Left colon (tissue), 2 donors: ENCODE results near the gene CHRNG. TPM values are rescaled to one million over a fixed set of nuclear protein-coding genes. Genes with fewer than 3 reads are reported as not detected.

Experiments used
- ATAC-seq: fragments of 200-7000 bp; cut with Tn5 transposase; one replicate; pipeline ENCODE4 v1.9.1; 2020; ENCODE audit warnings: mild to moderate bottlenecking, moderate library complexity
- DNase-seq, 2 donors: peaks; one replicate each; pipeline ENCODE4 v3.0.0-alpha.2; 2020
- intact Hi-C, 2 donors: fragments of 100-400 bp; cut with DNase I in 1 of 2; cut with micrococcal nuclease in 1 of 2; formaldehyde crosslinking; loops; one replicate each; pipeline versions ENCODE4 v1.11.2 to v1.14.0; 2022; cut with DNase I, micrococcal nuclease
- total RNA-seq, 2 donors: library from RNA; stranded (reverse); fragmentation: NEBNext Ultra II Directional; extraction: Animal tissue kit (Norgen Biotek cat#: 25700); gene quantifications; one replicate each; pipeline ENCODE4 v1.2.1, GENCODE V29; 2021
- donor health status: DM: no; HTN: no; CAD: no.
- donor health status: DM: yes; HTN: yes; CAD: no.

CHRNG gene
- total RNA-seq, 2 donors from 2014 or later = not detected

- no peak for ATAC-seq
- intact Hi-C loops = no loop called here
- DNase-seq = no peak
Observed at GRCh38 chr2:232538671-232539070, 821 bp upstream of the CHRNG start.

- intact Hi-C loops = no loop called here
- no peak for ATAC-seq
- no peak for DNase-seq
Observed at GRCh38 chr2:232540441-232541041, 1.0 kb downstream of the CHRNG start.

DNA sequence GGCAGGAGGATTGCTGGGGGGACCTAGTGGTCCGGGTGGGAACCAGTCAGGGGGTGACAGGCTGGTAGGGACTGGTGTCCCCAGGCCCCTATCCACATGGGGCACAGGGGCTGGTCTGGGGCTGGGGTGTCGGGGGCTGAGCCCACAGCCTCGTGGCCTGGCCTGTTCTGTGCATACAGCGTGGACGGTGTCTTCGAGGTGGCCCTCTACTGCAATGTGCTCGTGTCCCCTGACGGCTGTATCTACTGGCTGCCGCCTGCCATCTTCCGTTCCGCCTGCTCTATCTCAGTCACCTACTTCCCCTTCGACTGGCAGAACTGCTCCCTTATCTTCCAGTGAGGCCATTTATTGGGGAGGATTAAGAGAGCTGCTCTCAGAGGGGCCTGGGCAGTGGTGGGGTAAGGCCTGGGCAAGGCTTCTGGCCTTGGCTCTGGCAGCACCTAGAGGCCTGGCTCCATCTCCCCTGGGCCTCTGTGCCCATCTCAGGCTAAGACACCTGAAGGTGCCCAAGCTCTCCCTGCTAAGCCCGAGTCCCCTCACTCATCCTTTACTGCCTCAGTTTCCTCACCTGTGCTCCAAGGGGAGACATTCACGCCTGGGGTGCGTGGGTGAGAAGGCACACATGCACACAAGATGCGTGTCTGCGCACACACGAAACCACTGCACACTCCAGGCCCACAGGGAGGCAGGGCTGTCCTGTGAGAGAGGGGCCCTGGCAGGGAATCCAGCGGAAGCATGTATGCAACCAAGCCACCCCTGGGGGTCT is 1.9 kb downstream of the CHRNG start:
- intact Hi-C loops = no loop called here
- DNase-seq = no peak
- peak; percentile 15 for ATAC-seq

DNA sequence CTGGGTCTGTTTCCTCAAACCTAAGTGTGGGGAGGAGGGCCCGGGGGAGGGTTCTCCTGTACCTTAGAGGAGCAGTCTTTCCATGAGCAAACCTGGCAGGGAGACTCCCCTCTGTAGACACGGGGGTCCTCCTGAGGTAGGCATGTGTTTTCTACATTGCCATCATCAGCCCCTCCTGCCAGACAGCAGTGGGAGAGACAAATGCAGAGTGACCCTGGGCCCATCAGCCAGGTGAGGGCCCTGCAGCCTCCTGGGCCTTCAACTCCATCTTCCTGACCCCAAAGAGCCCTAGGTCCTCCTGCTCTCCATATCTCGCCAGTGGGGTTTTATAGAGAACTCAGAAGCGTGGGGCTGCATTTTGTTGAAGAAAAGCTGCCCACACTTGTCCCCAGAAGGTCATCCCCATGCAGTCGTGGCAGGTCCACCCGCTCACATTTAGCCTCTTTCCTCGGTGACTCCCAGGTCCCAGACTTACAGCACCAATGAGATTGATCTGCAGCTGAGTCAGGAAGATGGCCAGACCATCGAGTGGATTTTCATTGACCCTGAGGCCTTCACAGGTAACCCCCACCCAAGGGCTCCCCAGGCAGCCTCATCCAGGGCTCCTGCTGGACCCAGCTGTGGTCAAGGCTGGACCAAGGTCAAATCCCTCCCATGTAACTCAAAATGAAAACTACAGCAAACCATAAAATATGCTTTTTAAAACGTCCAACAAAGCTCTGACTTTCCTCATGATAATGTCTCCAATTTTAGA is 2.6 kb downstream of the CHRNG start:
- no peak for DNase-seq
- no peak for ATAC-seq
- intact Hi-C loops = no loop called here

DNA sequence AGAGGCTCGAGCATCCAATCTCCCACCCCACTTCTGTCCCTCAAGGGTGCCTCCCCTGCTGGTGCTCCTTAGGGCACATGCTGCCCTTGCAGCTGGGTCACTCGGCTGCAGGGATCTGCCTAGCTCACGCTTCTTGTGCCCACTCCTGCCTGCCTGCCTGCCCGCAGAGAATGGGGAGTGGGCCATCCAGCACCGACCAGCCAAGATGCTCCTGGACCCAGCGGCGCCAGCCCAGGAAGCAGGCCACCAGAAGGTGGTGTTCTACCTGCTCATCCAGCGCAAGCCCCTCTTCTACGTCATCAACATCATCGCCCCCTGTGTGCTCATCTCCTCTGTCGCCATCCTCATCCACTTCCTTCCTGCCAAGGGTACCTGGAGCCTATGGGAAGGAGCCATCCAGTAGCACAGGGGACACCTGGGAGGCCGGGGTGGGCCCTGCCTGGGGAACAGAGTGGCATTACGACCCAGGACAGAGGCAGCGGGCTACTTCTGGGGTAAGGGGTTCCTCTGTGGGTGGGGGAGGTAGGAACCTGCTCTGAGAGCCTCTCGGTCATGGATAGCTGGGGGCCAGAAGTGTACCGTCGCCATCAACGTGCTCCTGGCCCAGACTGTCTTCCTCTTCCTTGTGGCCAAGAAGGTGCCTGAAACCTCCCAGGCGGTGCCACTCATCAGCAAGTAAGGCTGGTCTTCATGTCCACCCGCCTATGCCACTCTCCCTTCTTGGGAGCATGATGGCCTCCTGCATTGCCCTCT is 3.4 kb downstream of the CHRNG start:
- ATAC-seq = no peak
- intact Hi-C loops = no loop called here
- DNase-seq = no peak

GRCh38 chr2:232543491-232543890 is 4.0 kb downstream of the CHRNG start:
- intact Hi-C loops = no loop called here
- ATAC-seq (no peak), DNase-seq (no peak)

DNA sequence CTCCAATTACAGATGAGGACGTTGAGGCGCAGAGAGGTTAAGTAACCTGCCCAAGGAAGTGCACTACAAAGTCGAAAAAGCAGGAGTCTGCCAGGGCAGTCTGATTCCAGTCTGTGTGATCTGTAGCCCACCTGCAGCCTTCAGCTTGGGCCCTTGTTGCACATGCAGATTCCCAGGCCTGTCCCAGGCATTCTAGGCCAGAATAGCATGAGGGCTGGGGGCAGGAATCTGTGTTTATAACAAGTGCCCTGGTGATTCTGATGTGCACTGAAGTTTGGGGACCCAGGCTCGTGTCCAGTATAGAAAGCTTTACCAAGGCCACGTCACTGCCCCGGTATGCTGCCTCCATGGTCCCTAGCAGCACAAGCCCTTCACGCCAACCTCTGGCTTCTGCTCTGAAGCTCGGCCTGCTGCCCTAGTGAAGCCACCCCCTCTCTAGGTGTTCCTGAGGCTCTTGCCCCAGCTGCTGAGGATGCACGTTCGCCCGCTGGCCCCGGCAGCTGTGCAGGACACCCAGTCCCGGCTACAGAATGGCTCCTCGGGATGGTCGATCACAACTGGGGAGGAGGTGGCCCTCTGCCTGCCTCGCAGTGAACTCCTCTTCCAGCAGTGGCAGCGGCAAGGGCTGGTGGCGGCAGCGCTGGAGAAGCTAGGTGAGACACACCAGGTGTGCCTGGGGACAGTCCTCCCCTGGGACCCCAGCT is 4.6 kb downstream of the CHRNG start:
- no peak for ATAC-seq
- intact Hi-C loops = no loop called here
- DNase-seq = no peak

DNA sequence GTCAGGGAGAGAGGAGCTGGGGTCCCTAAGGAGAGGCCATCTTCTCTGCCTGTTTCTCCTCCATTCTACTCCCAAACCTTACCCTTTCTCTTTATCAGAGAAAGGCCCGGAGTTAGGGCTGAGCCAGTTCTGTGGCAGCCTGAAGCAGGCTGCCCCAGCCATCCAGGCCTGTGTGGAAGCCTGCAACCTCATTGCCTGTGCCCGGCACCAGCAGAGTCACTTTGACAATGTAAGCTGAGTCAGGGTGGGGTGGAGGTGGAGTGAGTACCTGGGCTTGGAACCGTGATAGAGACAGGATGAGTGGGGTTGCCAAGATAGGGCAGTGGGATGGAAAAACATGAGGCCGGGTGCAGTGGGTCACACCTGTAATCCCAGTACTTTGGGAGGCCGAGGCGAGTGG is 5.2 kb downstream of the CHRNG start:
- intact Hi-C loops = no loop called here
- DNase-seq (no peak), ATAC-seq (no peak)

GRCh38 chr2:232545511-232546375 is 6.3 kb downstream of the CHRNG start:
- no peak for DNase-seq
- ATAC-seq = no peak
- intact Hi-C loops = no loop called here

- ATAC-seq (no peak), DNase-seq (no peak)
- intact Hi-C loops = no loop called here
Observed at GRCh38 chr2:232547991-232548390, 8.5 kb downstream of the CHRNG start.

- intact Hi-C loops = no loop called here
- ATAC-seq = no peak
- DNase-seq = no peak
Observed at GRCh38 chr2:232549655-232550353, 10.3 kb downstream of the CHRNG start.

- ATAC-seq = peak; percentile 94
- peak; percentile 93 to 95 for DNase-seq
- intact Hi-C loops = no loop called here
Observed at GRCh38 chr2:232550354-232551249, 11.1 kb downstream of the CHRNG start, which contains the start of the genes EIF4E2 and TIGD1. EIF4E2 (plus strand) TSS chr2:232550689; CDS start chr2:232550725, 36 bp downstream. TIGD1 (minus strand) TSS chr2:232550557; CDS start chr2:232549882, 675 bp downstream.

DNA sequence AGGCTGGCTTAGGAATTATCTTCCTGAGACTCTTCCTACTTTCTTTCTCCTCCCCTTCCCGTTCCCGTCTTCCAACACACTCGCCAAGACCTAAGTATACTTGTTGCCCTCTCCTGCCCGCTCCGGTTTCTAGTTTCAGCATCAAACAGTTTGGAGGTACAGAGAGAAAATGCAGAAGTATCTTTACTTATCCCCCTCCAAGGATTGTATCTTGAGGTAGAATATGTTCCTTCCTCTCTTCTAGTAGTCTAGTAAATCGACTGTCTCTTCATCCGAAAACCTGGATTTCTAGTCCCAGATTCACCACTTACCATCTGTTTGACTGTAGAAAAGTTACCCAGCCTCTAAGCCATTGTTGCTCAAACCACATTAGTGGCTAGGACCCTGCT is 11.8 kb downstream of the CHRNG start:
- ATAC-seq = no peak
- intact Hi-C loops = no loop called here
- no peak for DNase-seq

- ATAC-seq = no peak
Observed at GRCh38 chr2:232551776-232552175, 12.3 kb downstream of the CHRNG start.

GRCh38 chr2:232556426-232556825 is 16.9 kb downstream of the CHRNG start:
- DNase-seq (no peak), ATAC-seq (no peak)
- intact Hi-C loops = no loop called here

More at GRCh38 chr2:232551776-232552175, 12.3 kb downstream of the CHRNG start:
- no peak for DNase-seq
- intact Hi-C loops = no loop called here

DNA sequence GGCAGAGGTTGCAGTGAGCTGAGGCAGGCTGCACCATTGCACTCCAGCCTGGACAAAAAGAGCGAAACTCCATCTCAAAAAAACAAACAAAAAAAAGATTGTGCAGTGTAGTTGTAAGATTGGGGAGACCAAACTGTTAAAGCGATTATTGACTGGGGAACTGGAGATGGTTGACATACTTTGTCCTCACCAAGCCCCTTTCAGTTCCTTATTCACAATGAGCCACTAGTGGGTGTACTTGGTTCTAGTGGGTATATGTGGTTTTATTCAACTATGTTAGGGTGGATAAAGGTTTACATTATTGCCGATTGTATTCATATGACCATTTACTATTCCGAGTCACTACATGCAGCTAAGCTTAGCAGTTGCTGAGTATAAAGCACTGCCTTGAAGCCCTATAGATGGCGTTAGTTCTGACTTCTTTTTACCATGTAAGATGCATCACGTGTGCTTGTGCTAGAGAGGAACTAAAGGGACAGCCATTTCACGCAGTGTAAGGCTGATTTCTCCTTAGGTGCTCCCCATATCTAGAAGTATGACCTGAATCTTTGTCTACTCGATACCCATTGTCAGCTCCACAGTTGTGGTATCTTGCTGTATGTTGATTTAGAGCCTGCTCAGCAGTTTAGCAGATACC is 23.1 kb downstream of the CHRNG start:
- peak; percentile 28 for ATAC-seq
- no peak for DNase-seq
- intact Hi-C loops = no loop called here
